PC-9 (cell line): Measurements from ENCODE around the gene CEACAM21.

Source experiments
- EZH2 ChIP-seq: fragments of 200-600 bp; sonication (generic); IDR thresholded peaks from 2 replicates; pipeline ENCODE4 v1.8.0; 2017; ENCODE audit warnings: antibody characterized with exemption, low read depth
- TF ChIP-seq, protein P1 (sequence below): fragments of 200-600 bp; sonication (generic); conservative IDR thresholded peaks from 2 replicates; pipeline ENCODE4 v1.6.1; 2017; ENCODE audit warnings: mixed run types, antibody characterized with exemption, mild to moderate bottlenecking, moderate library complexity

DNA sequence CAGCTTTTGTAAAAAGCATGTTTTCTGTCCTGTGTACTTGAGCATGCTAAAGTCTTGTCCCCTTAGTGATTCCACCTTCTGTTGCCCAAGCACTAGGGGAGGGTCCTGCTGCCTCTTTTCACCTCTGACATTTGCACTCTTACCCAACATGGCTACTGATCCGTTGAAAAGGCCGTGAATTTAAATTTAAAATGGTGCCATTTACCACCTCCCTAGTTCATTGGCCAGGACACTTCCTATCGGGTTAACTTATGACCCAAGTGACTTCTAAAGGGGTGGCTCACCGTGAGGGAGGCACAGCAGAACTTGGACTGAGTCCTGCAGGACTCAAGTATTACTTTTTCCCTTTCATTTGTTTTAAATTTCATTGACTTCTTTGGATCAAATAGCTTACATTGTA, 33.3 kb upstream of the CEACAM21 start:
- TF ChIP-seq, protein P1, sequence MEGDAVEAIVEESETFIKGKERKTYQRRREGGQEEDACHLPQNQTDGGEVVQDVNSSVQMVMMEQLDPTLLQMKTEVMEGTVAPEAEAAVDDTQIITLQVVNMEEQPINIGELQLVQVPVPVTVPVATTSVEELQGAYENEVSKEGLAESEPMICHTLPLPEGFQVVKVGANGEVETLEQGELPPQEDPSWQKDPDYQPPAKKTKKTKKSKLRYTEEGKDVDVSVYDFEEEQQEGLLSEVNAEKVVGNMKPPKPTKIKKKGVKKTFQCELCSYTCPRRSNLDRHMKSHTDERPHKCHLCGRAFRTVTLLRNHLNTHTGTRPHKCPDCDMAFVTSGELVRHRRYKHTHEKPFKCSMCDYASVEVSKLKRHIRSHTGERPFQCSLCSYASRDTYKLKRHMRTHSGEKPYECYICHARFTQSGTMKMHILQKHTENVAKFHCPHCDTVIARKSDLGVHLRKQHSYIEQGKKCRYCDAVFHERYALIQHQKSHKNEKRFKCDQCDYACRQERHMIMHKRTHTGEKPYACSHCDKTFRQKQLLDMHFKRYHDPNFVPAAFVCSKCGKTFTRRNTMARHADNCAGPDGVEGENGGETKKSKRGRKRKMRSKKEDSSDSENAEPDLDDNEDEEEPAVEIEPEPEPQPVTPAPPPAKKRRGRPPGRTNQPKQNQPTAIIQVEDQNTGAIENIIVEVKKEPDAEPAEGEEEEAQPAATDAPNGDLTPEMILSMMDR = no peak
- TF ChIP-seq EZH2 = no peak
